ENCODE results near the gene KERA.

Gene KERA

GRCh38 chr12:91056488-91056887 lies 1.3 kb downstream of the KERA start:
- Mint-ChIP-seq H3K36me3 (no peaks in the 10 kb centered on the region), H3K4me1 (no peaks in the 10 kb centered on the region), H3K9me3 (no peaks in the 10 kb centered on the region), H3K27ac (no peak overlapping the region), H3K4me3 (no peak overlapping the region), H3K27me3 (no peaks in the 10 kb centered on the region)
- CTCF ChIA-PET, result no interaction called here
- DNase-seq, result no peak

- Mint-ChIP-seq H3K9me3 (no peaks in the 10 kb centered on the region), H3K4me3 (no peak overlapping the region), H3K4me1 (no peaks in the 10 kb centered on the region), H3K27me3 (no peaks in the 10 kb centered on the region), H3K36me3 (no peaks in the 10 kb centered on the region), H3K27ac (no peak overlapping the region)
- CTCF ChIA-PET, result no interaction called here
- no peak for DNase-seq
These were observed 1.8 kb downstream of the KERA start for GRCh38 chr12:91055976-91056375.

- no peaks in the 10 kb centered on the region for H3K4me1 Mint-ChIP-seq
- DNase-seq, result no peak
- CTCF ChIA-PET, result no interaction called here
- no peaks in the 10 kb centered on the region for H3K27me3 Mint-ChIP-seq
- H3K9me3 Mint-ChIP-seq, result no peaks in the 10 kb centered on the region
- no peak overlapping the region for H3K4me3 Mint-ChIP-seq
- H3K27ac Mint-ChIP-seq, result no peak overlapping the region
- H3K36me3 Mint-ChIP-seq, result no peaks in the 10 kb centered on the region
These were observed 3.7 kb downstream of the KERA start for GRCh38 chr12:91053951-91054715.

- H3K27ac Mint-ChIP-seq, result no peak overlapping the region
- H3K4me3 Mint-ChIP-seq, result no peak overlapping the region
- no peaks in the 10 kb centered on the region for H3K9me3 Mint-ChIP-seq
- CTCF ChIA-PET, result no interaction called here
- H3K27me3 Mint-ChIP-seq, result no peaks in the 10 kb centered on the region
- H3K36me3 Mint-ChIP-seq, result no peaks in the 10 kb centered on the region
- H3K4me1 Mint-ChIP-seq, result no peaks in the 10 kb centered on the region
- no peak for DNase-seq
These were observed 5.8 kb downstream of the KERA start for GRCh38 chr12:91052026-91052425.

GRCh38 chr12:91044586-91044985 lies 13.2 kb downstream of the KERA start:
- CTCF ChIA-PET, result no interaction called here
- Mint-ChIP-seq H3K9me3 (no peaks in the 10 kb centered on the region), H3K27me3 (peaks cover 3% of the 10 kb centered on the region), H3K4me3 (no peak overlapping the region), H3K36me3 (no peaks in the 10 kb centered on the region), H3K4me1 (no peaks in the 10 kb centered on the region), H3K27ac (no peak overlapping the region)
- no peak for DNase-seq

- Mint-ChIP-seq H3K4me1 (no peaks in the 10 kb centered on the region), H3K36me3 (no peaks in the 10 kb centered on the region), H3K27ac (no peak overlapping the region), H3K9me3 (no peaks in the 10 kb centered on the region), H3K27me3 (peaks cover 3% of the 10 kb centered on the region), H3K4me3 (no peak overlapping the region)
- CTCF ChIA-PET, result no interaction called here
- DNase-seq, result no peak
These were observed 14.4 kb downstream of the KERA start for GRCh38 chr12:91043408-91043807.

- Mint-ChIP-seq H3K9me3 (no peaks in the 10 kb centered on the region), H3K4me1 (no peaks in the 10 kb centered on the region), H3K4me3 (no peak overlapping the region), H3K27ac (no peak overlapping the region), H3K36me3 (no peaks in the 10 kb centered on the region), H3K27me3 (peaks cover 3% of the 10 kb centered on the region)
- no peak for DNase-seq
- CTCF ChIA-PET, result interaction anchor here (0.6 kb wide), 1 partner anchor 79 kb away, joined by 3 read pairs; no protein-coding TSS in a partner anchor
These were observed 17.6 kb downstream of the KERA start for GRCh38 chr12:91040096-91040755.

GRCh38 chr12:91037276-91037675 lies 20.5 kb downstream of the KERA start:
- H3K36me3 Mint-ChIP-seq, result no peaks in the 10 kb centered on the region
- H3K27me3 Mint-ChIP-seq, result peaks cover 3% of the 10 kb centered on the region
- H3K4me1 Mint-ChIP-seq, result no peaks in the 10 kb centered on the region
- no peak for DNase-seq
- CTCF ChIA-PET, result interaction anchor here (1.4 kb wide), 1 partner anchor 71 kb away, joined by 5 read pairs; no protein-coding TSS in a partner anchor
- H3K4me3 Mint-ChIP-seq, result no peak overlapping the region
- H3K9me3 Mint-ChIP-seq, result no peaks in the 10 kb centered on the region
- no peak overlapping the region for H3K27ac Mint-ChIP-seq

- H3K9me3 Mint-ChIP-seq, result no peaks in the 10 kb centered on the region
- H3K4me1 Mint-ChIP-seq, result no peaks in the 10 kb centered on the region
- CTCF ChIA-PET, result no interaction called here
- H3K36me3 Mint-ChIP-seq, result no peaks in the 10 kb centered on the region
- no peak for DNase-seq
- H3K4me3 Mint-ChIP-seq, result no peak overlapping the region
- H3K27me3 Mint-ChIP-seq, result no peaks in the 10 kb centered on the region
- no peak overlapping the region for H3K27ac Mint-ChIP-seq
These were observed 24.6 kb downstream of the KERA start for GRCh38 chr12:91033251-91033650.

- DNase-seq, result no peak
- Mint-ChIP-seq H3K27ac (no peak overlapping the region), H3K4me3 (no peak overlapping the region), H3K36me3 (no peaks in the 10 kb centered on the region), H3K9me3 (no peaks in the 10 kb centered on the region), H3K4me1 (no peaks in the 10 kb centered on the region), H3K27me3 (no peaks in the 10 kb centered on the region)
- CTCF ChIA-PET, result no interaction called here
These were observed 34.4 kb downstream of the KERA start for GRCh38 chr12:91023326-91024004.

- no peak for DNase-seq
These were observed 36.7 kb downstream of the KERA start for GRCh38 chr12:91021076-91021475.

GRCh38 chr12:91019455-91019854 lies 38.4 kb downstream of the KERA start:
- H3K36me3 Mint-ChIP-seq, result no peaks in the 10 kb centered on the region

More at GRCh38 chr12:91021076-91021475, 36.7 kb downstream of the KERA start:
- H3K27me3 Mint-ChIP-seq, result no peaks in the 10 kb centered on the region
- no peak overlapping the region for H3K4me3 Mint-ChIP-seq
- H3K27ac Mint-ChIP-seq, result no peak overlapping the region
- no peaks in the 10 kb centered on the region for H3K9me3 Mint-ChIP-seq
- H3K36me3 Mint-ChIP-seq, result no peaks in the 10 kb centered on the region
- H3K4me1 Mint-ChIP-seq, result no peaks in the 10 kb centered on the region
- CTCF ChIA-PET, result no interaction called here

GRCh38 chr12:91017511-91018263 lies 40.1 kb downstream of the KERA start:
- Mint-ChIP-seq H3K4me1 (no peaks in the 10 kb centered on the region), H3K9me3 (no peaks in the 10 kb centered on the region), H3K4me3 (no peak overlapping the region), H3K36me3 (no peaks in the 10 kb centered on the region), H3K27me3 (peaks cover 9% of the 10 kb centered on the region), H3K27ac (no peak overlapping the region)
- DNase-seq, result no peak
- CTCF ChIA-PET, result no interaction called here

More at GRCh38 chr12:91019455-91019854, 38.4 kb downstream of the KERA start:
- CTCF ChIA-PET, result no interaction called here
- Mint-ChIP-seq H3K4me3 (no peak overlapping the region), H3K27ac (no peak overlapping the region), H3K4me1 (no peaks in the 10 kb centered on the region), H3K9me3 (no peaks in the 10 kb centered on the region), H3K27me3 (no peaks in the 10 kb centered on the region)
- no peak for DNase-seq

GRCh38 chr12:91017043-91017442 lies 40.8 kb downstream of the KERA start:
- CTCF ChIA-PET, result no interaction called here
- no peak for DNase-seq
- H3K36me3 Mint-ChIP-seq, result no peaks in the 10 kb centered on the region

More at GRCh38 chr12:91017043-91017442, 40.8 kb downstream of the KERA start:
- H3K9me3 Mint-ChIP-seq, result no peaks in the 10 kb centered on the region
- no peaks in the 10 kb centered on the region for H3K4me1 Mint-ChIP-seq
- no peak overlapping the region for H3K4me3 Mint-ChIP-seq
- peaks cover 9% of the 10 kb centered on the region for H3K27me3 Mint-ChIP-seq
- H3K27ac Mint-ChIP-seq, result no peak overlapping the region

Measured in activated naive CD4-positive, alpha-beta T cell treated with anti-CD3 and anti-CD28 coated beads, Interleukin-2, amount 10 ng/mL, durations not matched to agents 7 days and 5 days (primary cell).